NCI-H1930 (cell line): Measurements from ENCODE around the gene SRSF10.
"Not testable (repeated sequence)": the region's sequence is repeated elsewhere in the genome, so short reads cannot be mapped to it uniquely, and the experiment has no call there.

ENCODE experiments used
- DNase-seq, 2 experiments: peaks; one replicate each; lab custom pipeline; 2025; lab: John Stamatoyannopoulos, UW

The SRSF10 gene

GRCh38 chr1:23958810-23959460 lies 21.2 kb downstream of the SRSF10 start:
- DNase-seq = peak; percentile 70 to 78

DNA sequence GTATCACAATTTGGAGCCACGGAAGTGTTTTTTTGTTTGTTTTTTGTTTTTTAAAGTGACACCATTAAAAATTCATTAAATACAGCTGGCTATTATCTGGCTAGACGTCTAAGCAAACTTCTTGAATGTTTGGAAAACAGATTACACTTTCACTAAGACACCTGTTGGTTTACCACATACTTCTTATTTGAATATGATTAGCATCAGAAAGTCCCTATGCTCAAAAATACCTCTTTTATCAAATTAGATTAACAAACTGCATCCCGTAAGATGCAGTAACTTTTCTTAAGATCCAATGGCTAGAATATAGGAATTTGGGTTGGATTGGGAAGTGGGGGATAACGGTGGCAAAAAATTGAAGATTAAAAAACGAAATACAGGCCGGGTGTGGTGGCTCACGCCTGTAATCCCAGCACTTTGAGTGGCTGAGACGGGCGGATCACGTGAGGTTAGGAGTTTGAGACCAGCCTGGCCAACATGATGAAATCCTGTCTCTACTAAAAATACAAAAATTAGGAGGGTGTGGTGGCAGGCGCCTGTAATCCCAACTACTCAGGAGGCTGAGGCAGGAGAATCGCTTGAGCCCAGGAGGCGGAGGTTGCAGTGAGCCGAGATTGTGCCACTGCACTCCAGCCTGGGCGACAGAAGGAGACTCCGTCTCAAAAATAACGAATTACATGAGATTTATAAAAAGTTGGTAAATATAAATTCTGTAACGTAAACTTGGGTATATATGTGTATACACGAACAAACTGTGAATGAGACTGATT lies 21.9 kb downstream of the SRSF10 start:
- not testable (repeated sequence) for DNase-seq

- DNase-seq = no peak
Measured at GRCh38 chr1:23957096-23957495, 23.0 kb downstream of the SRSF10 start.

DNA sequence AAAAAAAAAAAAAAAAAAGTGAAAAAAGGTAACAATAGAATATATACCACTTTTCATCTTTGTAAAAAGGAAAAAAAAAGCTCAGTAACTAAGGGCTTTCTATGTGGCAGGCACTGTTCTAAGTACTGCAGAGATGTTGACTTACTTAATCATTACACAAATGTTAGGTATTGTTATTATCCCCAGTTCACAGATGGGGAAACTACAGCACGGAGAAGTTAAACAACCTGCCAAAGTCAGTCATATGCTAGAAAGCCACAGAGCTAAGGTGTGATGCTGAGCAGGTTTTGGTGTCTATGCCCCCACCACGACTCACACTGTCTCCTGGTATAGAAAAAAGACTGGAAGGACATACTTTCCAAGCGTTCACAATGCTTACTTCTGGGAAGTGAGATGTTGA lies 27.1 kb downstream of the SRSF10 start:
- no peak for DNase-seq

DNA sequence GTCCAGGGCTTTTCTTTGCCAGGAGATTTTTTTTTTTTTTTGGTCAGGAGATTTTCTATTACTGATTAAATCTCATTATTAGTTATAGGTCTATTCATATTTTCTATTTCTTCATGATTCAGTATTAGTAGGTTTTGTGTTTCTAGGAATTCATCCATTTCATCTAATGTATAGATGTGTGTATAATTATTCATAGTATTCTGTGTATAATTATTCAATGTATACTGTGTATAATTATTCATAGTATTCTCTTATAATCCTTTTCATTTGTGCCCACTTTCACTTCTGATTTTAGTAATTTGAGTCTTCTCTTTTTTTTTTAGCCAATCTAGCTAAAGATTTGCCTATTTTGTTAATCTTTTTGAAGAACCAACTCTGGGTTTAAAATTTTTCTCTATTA lies 32.8 kb downstream of the SRSF10 start:
- no peak for DNase-seq

GRCh38 chr1:23936481-23937176 lies 43.5 kb downstream of the SRSF10 start:
- no peak for DNase-seq

GRCh38 chr1:23931491-23931880 lies 48.6 kb downstream of the SRSF10 start:
- no peak for DNase-seq

DNA sequence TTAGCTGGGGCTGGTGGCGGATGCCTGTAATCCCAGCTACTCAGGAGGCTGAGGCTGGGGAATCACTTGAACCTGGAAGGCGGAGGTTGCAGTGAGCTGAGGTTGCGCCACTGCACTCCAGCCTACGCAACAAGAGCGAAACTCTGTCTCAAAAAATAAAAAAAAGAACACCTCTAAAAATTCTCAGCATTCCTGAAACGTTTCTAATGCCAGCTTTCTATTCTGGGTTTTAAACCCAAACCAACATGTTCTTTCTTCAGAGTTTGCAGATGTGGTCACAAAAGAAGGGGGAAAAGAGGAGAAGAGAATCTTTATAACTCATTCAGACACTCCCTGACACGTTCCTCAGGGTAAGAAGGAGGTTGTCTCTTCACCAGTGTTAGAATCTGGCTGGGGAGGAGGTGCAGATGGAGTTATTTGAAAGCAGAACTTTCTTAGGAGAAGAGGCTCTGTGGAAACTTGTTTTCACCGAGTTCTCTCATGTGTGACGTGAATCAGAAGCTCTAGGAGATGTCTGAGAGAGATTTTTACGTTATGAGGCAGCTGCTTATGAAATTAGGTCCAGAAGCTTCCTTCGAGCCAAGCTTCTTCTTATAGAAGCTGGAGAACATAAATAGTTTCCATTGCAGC lies 49.2 kb downstream of the SRSF10 start:
- no peak for DNase-seq

GRCh38 chr1:23930270-23930669 lies 49.9 kb downstream of the SRSF10 start:
- no peak for DNase-seq

- DNase-seq = no peak
Measured at GRCh38 chr1:23928789-23929188, 51.3 kb downstream of the SRSF10 start.

DNA sequence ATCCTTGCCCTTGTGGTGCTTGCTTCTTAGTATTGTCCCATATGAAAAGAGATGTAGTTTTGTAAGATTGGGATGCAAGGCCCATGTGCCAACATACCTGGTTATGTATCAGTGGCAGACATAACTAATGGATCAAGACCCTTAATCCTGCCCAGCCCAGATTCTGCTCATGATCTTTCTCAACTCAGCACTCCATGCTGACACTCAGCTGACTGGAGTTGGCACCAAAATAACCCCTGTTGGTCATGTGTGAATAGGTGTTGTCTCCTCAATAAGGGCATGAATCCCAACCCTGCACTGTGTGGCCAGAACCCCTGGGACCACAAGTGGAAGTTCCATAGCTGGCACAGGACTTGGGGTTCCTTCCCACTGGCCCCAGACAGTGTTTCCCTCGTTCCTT lies 53.0 kb downstream of the SRSF10 start:
- no peak for DNase-seq

DNA sequence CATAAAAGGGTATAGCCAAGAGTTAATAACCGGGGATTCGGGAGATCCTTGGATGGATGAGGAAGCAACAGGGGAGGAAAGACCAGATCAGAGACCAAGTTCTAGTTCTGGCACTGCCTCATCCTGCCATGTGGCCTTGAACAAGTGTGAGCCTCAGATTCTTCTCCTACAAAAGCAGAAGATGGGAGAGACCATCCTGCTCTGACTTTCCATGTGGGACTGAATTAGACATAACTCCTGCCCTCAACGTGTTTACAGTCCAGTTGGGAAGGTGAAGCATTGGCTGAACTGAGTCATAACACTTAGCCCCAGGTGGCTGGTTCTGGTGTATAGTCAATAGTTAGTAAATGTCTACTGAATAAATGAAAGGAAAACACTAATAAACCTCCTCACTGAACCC lies 54.8 kb downstream of the SRSF10 start:
- DNase-seq = no peak

GRCh38 chr1:23924601-23925000 lies 55.5 kb downstream of the SRSF10 start:
- DNase-seq = no peak

GRCh38 chr1:23923592-23924499 lies 56.3 kb downstream of the SRSF10 start:
- no peak for DNase-seq

DNA sequence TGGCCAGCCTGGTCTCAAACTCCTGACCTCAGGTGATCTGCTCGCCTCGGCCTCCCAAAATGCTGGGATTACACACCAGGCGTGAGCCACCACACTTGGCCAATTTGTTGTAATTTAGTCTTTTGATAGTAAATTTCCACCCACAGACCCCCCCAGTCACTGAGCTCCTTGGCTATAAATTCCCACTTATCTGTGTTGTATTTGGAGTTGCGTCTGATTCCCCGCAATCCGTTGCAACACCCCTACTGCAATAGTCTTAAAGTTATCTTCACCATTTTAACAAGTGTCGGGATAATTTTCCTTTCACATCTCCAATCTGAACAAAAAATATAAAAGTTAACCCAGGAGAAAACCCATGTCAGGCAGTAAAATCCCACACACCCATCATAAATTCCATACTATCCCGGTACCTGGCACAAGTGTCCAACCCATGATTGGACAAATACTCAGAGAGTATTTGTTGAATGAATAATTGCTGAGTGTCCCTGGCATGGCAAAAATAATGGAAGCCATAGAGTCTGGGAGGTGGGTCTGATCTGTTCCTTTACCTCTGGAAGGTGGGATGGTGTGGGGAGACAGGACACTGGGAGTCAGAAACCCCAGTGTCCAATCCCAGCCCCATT lies 57.7 kb downstream of the SRSF10 start:
- no peak for DNase-seq

DNA sequence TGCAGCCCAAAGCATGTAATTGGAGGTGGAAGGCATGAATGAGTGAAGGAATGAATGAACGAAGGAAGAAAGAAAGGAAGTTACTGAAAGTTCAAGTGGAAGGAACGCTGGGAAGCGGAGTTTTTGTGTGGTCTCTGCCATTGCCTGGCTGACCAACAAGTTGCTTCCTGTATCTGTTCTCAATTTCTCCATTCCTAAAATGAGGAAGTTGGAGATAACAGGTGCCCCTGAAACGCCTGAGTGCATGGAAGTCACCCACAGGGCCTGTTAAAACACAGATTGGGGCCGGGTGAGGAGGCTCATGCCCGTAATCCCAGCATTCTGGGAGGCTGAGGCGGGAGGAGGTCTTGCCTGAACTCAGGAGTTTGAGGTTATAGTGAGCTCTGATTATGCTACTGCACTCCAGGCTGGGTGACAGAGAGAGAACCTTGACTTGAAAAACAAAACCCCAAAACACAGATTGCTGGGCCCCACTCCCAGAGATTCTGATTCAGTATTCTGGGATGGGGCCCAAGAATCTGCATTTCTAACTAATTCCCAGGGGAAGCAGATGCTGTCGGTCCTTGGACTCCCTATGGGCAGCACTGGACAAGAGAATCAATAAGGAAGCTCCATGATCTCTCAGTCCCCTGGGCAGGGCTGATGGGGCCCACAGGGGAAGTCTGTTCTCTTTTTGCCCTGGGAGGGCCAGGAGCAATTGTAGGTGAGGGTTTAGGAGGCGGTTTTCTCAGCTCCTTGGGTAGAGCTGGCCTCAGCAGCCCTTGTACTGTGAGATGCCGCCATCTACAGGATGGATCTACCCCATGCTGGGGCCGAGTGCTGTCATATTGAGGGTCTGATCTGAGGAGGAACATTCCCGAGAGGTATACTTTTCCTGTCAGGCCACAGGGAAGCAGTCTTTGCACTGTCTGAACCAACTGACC lies 63.7 kb downstream of the SRSF10 start:
- peak; percentile 35 to 69 for DNase-seq

DNA sequence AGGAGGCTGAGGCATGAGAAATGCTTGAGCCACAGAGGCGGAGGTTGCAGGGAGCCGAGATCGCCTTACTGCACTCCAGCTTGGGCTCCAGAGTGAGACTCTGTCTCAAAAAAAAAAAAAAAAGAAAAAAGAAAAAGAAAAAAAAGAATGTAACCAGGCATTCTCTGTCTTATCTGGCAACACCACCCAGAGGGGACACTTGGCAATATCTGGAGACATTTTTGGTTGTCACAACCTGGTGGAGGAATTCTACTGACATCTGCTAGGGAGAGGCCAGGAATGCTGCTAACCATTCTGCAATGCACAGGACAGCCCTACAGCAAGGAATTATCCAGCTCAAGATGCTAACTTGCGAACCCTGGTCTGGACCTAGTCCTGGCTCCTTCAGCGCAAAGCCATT lies 64.7 kb downstream of the SRSF10 start:
- DNase-seq = no peak

- no peak for DNase-seq
Measured at GRCh38 chr1:23914921-23915320, 65.2 kb downstream of the SRSF10 start.
